GM19240 (cell line): ENCODE results near the gene EMP3.

ENCODE experiments used
- DNase-seq: peaks from one replicate; pipeline ENCODE4 v3.0.0; 2011; ENCODE audit warnings: low spot score; ENCODE audit not compliant: insufficient read length

EMP3 gene

DNA sequence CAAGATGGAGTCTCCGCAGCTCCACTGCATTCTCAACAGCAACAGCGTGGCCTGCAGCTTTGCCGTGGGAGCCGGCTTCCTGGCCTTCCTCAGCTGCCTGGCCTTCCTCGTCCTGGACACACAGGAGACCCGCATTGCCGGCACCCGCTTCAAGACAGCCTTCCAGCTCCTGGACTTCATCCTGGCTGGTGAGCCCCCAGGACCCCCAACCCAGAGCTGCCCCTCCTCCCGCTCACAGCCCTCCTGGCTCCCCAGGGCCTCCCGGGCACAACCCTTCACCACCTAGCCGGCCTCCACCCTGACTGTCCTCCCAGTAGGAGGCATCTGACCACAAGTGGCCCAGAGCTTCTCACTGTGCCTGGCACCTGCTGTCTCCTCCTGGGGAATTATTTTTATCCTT, 48.2 kb downstream of the EMP3 start:
- no peak for DNase-seq

DNA sequence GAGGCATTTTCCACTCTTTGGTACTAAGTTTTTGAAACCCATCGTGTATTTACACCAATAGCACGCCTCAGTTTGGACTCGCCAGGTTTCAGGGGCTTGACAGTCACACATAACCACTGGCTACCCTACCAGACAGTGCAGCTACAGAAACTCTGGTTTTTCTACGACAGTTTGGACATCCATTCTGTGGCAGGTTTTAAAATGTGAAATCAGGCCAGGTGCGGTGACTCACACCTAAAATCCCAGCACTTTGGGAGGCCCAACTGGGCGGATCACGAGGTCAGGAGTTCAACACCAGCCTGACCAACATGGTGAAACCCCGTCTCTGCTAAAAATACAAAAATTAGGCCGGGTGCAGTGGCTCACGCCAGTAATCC, 52.8 kb downstream of the EMP3 start:
- DNase-seq, result no peak

DNA sequence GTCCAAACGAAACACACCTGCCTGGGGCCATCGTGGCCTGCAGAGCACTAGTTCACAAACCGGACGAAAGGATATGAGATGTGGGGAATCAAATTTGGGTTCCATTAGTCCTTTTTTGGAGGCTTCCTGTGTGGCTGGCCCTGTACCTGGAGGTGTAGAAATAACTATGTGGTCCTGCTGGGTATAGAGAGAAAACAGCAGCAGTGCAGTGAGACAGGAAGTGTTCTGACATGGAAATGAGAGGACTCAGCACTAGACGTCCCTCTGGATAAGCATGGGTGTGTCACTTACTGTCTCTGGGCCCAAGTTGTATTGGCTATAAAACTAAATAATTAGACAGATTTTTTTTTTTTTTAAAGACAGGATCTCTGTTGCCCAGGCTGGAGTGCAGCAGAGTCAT, 53.7 kb downstream of the EMP3 start:
- DNase-seq, result no peak
